CD14-positive monocyte (primary cell): ENCODE data around the gene OSTF1. TPM values are rescaled to one million over a fixed set of nuclear protein-coding genes. Genes with fewer than 3 reads are reported as not detected.
A peak's percentile ranks its signal among the peaks of the same experiment; 100 is the strongest.

Experiments
- DNase-seq, 3 donors: peaks; one replicate each; pipeline ENCODE4 v3.0.0-alpha.2; 2011 to 2022
- H2AFZ ChIP-seq: 2 replicates; pipeline ENCODE4 v1.6.0; 2012; ENCODE audit warnings: mild to moderate bottlenecking, low read depth, low read length, inconsistent platforms; ENCODE audit not compliant: insufficient read depth, poor library complexity, severe bottlenecking
- H3K27ac ChIP-seq, 2 donors: 1 replicate in 1 of 2; 2 replicates in 1 of 2; pipeline ENCODE4 v1.5.1; 2012 to 2013; ENCODE audit warnings: low read length in 2 of 2, control low read depth in 1 of 2, inconsistent platforms in 1 of 2, low read depth in 1 of 2, mild to moderate bottlenecking in 1 of 2
- H3K27me3 ChIP-seq, 2 donors: one replicate each; pipeline versions ENCODE4 v1.6.0 to v1.6.1; 2011 to 2013; ENCODE audit warnings: low read length in 2 of 2; ENCODE audit not compliant: control insufficient read depth in 2 of 2, insufficient read depth in 2 of 2
- H3K36me3 ChIP-seq, 2 donors: replicated peaks in 1 of 2; 1 replicate in 1 of 2; 2 replicates in 1 of 2; pipeline versions ENCODE4 v1.5.1 to v1.6.1; 2012 to 2013; ENCODE audit warnings: low read length in 2 of 2, control low read depth in 1 of 2, inconsistent platforms in 1 of 2, mild to moderate bottlenecking in 1 of 2; ENCODE audit not compliant: insufficient read depth in 2 of 2, control insufficient read depth in 1 of 2
- H3K4me1 ChIP-seq, 2 donors: 1 replicate in 1 of 2; 2 replicates in 1 of 2; pipeline versions ENCODE4 v1.5.1 to v1.6.1; 2012 to 2013; ENCODE audit warnings: low read length in 2 of 2, control low read depth in 1 of 2, inconsistent platforms in 1 of 2, mild to moderate bottlenecking in 1 of 2, moderate library complexity in 1 of 2; ENCODE audit not compliant: insufficient read depth in 2 of 2, control insufficient read depth in 1 of 2
- H3K4me2 ChIP-seq: replicated peaks from 2 replicates; pipeline ENCODE3; 2012; ENCODE audit warnings: low read length, moderate library complexity, mild to moderate bottlenecking; ENCODE audit not compliant: poor library complexity, severe bottlenecking; ENCODE audit errors: extremely low read depth
- H3K4me3 ChIP-seq, 3 experiments: fragments of 200-600 bp in 1 of 3; sonication (generic) in 1 of 3; replicated peaks in 1 of 3; 1 replicate in 2 of 3; 2 replicates in 1 of 3; pipeline ENCODE4 v1.5.1; 2011 to 2013; ENCODE audit warnings: low read length in 3 of 3, mild to moderate bottlenecking in 3 of 3, control low read depth in 2 of 3, low read depth in 2 of 3, inconsistent platforms in 1 of 3, moderate library complexity in 1 of 3
- H3K79me2 ChIP-seq: 2 replicates; pipeline ENCODE4 v1.6.0; 2012; ENCODE audit warnings: mild to moderate bottlenecking, control low read depth, inconsistent platforms, low read length, moderate library complexity; ENCODE audit not compliant: insufficient read depth
- H3K9ac ChIP-seq: 2 replicates; pipeline ENCODE4 v1.6.0; 2017; ENCODE audit warnings: low read length, mild to moderate bottlenecking; ENCODE audit not compliant: insufficient read depth, poor library complexity, severe bottlenecking
- H3K9me3 ChIP-seq, 2 donors: replicated peaks in 1 of 2; 1 replicate in 1 of 2; 2 replicates in 1 of 2; pipeline versions ENCODE4 v1.5.1 to v1.6.1; 2012 to 2013; ENCODE audit warnings: low read length in 2 of 2, control low read depth in 1 of 2; ENCODE audit not compliant: control insufficient read depth in 1 of 2, insufficient read depth in 1 of 2
- H4K20me1 ChIP-seq: 2 replicates; pipeline ENCODE4 v1.6.0; 2012; ENCODE audit warnings: mild to moderate bottlenecking, low read length, control low read depth, moderate library complexity; ENCODE audit not compliant: insufficient read depth
- H3K27ac Mint-ChIP-seq, 7 donors: one replicate each; pipeline ENCODE4 v1.8.0; 2020; ENCODE audit warnings: mild to moderate bottlenecking in 7 of 7, mixed read lengths in 7 of 7, moderate library complexity in 6 of 7, inconsistent platforms in 2 of 7
- H3K27me3 Mint-ChIP-seq, 3 donors: one replicate each; pipeline ENCODE4 v1.8.0; 2021 to 2022; ENCODE audit warnings: low read depth in 3 of 3, mild to moderate bottlenecking in 3 of 3, mixed read lengths in 3 of 3, moderate library complexity in 3 of 3, inconsistent platforms in 1 of 3
- H3K36me3 Mint-ChIP-seq, 2 donors: one replicate each; pipeline ENCODE4 v1.8.0; 2020; ENCODE audit warnings: mixed read lengths in 2 of 2, inconsistent platforms in 1 of 2, mild to moderate bottlenecking in 1 of 2
- H3K4me1 Mint-ChIP-seq: one replicate; pipeline ENCODE4 v1.8.0; 2020; ENCODE audit warnings: mild to moderate bottlenecking, mixed read lengths
- H3K4me3 Mint-ChIP-seq, 2 donors: one replicate each; pipeline ENCODE4 v1.8.0; 2020; ENCODE audit warnings: mild to moderate bottlenecking in 2 of 2, mixed read lengths in 2 of 2, moderate library complexity in 1 of 2
- H3K9me3 Mint-ChIP-seq, 7 donors: one replicate each; pipeline ENCODE4 v1.8.0; 2020 to 2022; ENCODE audit warnings: mixed read lengths in 7 of 7, mild to moderate bottlenecking in 6 of 7, moderate library complexity in 6 of 7, inconsistent platforms in 2 of 7
- WGBS: methylation state at CpG from one replicate; pipeline ENCODE4 v1.1.5; 2013; ENCODE audit warnings: missing lambda C conversion rate; ENCODE audit not compliant: insufficient coverage; 5-methylcytosine and 5-hydroxymethylcytosine counted together
- intact Hi-C, 2 donors: fragments of 100-400 bp; cut with micrococcal nuclease; formaldehyde crosslinking; loops; one replicate each; pipeline versions ENCODE4 v1.15.0 to v1.15.1; 2023
- polyA plus RNA-seq, 3 donors: library from polyadenylated mRNA; depleted of rRNA in 1 of 3; unstranded in 2 of 3; stranded (reverse) in 1 of 3; fragments of 300-500 nt in 2 of 3; fragments of >200 nt in 1 of 3; fragmentation: Illumina TruSeq in 2 of 3; gene quantifications; 1 replicate in 2 of 3; 2 replicates in 1 of 3; pipeline ENCODE4 v1.2.3, GENCODE V29; 2012 to 2021
- TF ChIP-seq, protein P1 (sequence below): fragments of 200-600 bp; IDR thresholded peaks from one replicate; pipeline ENCODE4 v1.8.0; 2022; ENCODE audit warnings: antibody characterized with exemption, mild to moderate bottlenecking

The OSTF1 gene
- polyA plus RNA-seq, 3 donors = 59.8 to 296 (median 240) TPM

DNA sequence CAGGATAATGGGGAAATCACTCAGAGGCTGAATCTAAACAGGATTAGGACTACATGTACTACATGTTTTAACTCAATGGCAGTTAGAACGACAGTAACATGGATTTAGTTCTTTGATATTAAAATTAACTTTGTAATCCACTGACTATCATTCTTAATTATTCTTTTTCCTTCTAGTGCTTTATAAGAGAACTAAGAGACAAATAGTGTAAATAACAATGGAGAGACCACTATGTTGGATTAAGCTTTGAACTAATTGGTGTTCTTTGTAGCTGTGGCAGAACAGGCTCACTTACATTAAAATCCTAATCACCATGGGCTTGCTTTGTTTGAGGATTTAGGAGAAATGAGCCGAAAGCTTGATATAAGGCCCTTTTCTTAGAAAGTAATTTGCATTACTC is 19.1 kb upstream of the OSTF1 start:
- no peak overlapping the region for H3K4me3 ChIP-seq
- H3K79me2 ChIP-seq = no peaks in the 10 kb centered on the region
- no peaks in the 10 kb centered on the region for H3K9me3 Mint-ChIP-seq
- H3K27ac ChIP-seq = no peak overlapping the region
- WGBS = no CpG with 5 or more reads among the region's 2 CpGs
- peaks cover 2 to 5% of the 10 kb centered on the region in 2 donors for H3K36me3 Mint-ChIP-seq
- H2AFZ ChIP-seq = no peak overlapping the region
- no peak overlapping the region for H3K9ac ChIP-seq
- no peak overlapping the region for H3K27ac Mint-ChIP-seq
- no peak for DNase-seq
- H3K4me3 Mint-ChIP-seq = no peak overlapping the region
- H3K36me3 ChIP-seq = no peaks in the 10 kb centered on the region
- no peak overlapping the region for H3K4me2 ChIP-seq
- intact Hi-C loops = no loop called here
- no peaks in the 10 kb centered on the region for H3K9me3 ChIP-seq
- TF ChIP-seq, protein P1, sequence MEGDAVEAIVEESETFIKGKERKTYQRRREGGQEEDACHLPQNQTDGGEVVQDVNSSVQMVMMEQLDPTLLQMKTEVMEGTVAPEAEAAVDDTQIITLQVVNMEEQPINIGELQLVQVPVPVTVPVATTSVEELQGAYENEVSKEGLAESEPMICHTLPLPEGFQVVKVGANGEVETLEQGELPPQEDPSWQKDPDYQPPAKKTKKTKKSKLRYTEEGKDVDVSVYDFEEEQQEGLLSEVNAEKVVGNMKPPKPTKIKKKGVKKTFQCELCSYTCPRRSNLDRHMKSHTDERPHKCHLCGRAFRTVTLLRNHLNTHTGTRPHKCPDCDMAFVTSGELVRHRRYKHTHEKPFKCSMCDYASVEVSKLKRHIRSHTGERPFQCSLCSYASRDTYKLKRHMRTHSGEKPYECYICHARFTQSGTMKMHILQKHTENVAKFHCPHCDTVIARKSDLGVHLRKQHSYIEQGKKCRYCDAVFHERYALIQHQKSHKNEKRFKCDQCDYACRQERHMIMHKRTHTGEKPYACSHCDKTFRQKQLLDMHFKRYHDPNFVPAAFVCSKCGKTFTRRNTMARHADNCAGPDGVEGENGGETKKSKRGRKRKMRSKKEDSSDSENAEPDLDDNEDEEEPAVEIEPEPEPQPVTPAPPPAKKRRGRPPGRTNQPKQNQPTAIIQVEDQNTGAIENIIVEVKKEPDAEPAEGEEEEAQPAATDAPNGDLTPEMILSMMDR = no peak
- no peaks in the 10 kb centered on the region for H3K4me1 Mint-ChIP-seq
- H3K27me3 ChIP-seq = no peaks in the 10 kb centered on the region
- H4K20me1 ChIP-seq = no peaks in the 10 kb centered on the region
- H3K4me1 ChIP-seq = no peaks in the 10 kb centered on the region
- H3K27me3 Mint-ChIP-seq = peaks cover 0 to 6% (median 3%) of the 10 kb centered on the region in 3 donors

DNA sequence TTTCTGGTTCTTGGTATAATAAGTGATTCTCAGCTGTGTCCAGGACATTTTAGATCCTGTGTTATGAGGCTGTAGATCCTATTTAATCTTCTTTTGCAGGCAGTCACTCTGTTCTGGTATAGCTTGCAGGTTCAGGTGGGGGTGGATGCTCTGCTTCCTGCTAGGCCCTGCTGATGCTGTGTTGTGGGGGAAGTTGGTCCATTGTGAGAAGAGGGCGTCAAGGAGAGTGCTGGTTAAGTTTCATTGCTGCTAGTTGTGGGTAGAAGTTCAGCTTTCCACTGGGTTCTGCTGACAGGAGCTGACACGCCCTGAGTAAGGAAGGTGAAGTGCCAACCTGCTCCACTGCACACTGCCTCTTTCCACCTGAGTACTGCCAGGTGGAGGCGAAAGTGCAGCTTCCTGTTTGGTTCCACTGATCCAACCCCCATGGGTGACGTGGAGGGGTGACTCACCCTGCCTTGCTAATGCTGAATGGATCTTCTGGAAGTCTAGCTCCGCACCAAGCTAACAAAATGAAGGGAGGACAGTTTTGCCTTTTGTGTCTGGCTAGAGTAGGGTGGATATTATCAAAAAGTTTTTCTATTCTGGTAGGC is 16.7 kb upstream of the OSTF1 start:
- Histone ChIP-seq H3K4me3 (no peak overlapping the region), H4K20me1 (no peaks in the 10 kb centered on the region), H3K79me2 (no peaks in the 10 kb centered on the region), H3K9ac (no peak overlapping the region), H3K4me2 (no peak overlapping the region), H3K27ac (no peak overlapping the region), H3K36me3 (no peaks in the 10 kb centered on the region), H3K4me1 (no peaks in the 10 kb centered on the region), H2AFZ (no peak overlapping the region), H3K27me3 (no peaks in the 10 kb centered on the region), H3K9me3 (no peaks in the 10 kb centered on the region)
- no peaks in the 10 kb centered on the region for H3K9me3 Mint-ChIP-seq
- peaks cover 0 to 6% (median 3%) of the 10 kb centered on the region in 3 donors for H3K27me3 Mint-ChIP-seq
- TF ChIP-seq, protein P1 = no peak
- intact Hi-C loops = no loop called here
- peak overlapping the region in 1 of 7 donors; percentile 43 for H3K27ac Mint-ChIP-seq
- no peak for DNase-seq
- peaks cover 0 to 6% of the 10 kb centered on the region in 2 donors for H3K36me3 Mint-ChIP-seq
- 78% methylated on average over 3 of the region's 5 CpGs for WGBS
- no peaks in the 10 kb centered on the region for H3K4me1 Mint-ChIP-seq
- no peak overlapping the region for H3K4me3 Mint-ChIP-seq
